Activated CD4-positive, alpha-beta T cell treated with anti-CD3 and anti-CD28 coated beads for 24 hours (primary cell): ENCODE data around the gene MOB3A.

Experiments used
- DNase-seq, 2 donors: peaks; one replicate each; pipeline ENCODE4 v3.0.0-alpha.2; 2020; ENCODE audit warnings: low read depth in 2 of 2

Gene MOB3A

DNA sequence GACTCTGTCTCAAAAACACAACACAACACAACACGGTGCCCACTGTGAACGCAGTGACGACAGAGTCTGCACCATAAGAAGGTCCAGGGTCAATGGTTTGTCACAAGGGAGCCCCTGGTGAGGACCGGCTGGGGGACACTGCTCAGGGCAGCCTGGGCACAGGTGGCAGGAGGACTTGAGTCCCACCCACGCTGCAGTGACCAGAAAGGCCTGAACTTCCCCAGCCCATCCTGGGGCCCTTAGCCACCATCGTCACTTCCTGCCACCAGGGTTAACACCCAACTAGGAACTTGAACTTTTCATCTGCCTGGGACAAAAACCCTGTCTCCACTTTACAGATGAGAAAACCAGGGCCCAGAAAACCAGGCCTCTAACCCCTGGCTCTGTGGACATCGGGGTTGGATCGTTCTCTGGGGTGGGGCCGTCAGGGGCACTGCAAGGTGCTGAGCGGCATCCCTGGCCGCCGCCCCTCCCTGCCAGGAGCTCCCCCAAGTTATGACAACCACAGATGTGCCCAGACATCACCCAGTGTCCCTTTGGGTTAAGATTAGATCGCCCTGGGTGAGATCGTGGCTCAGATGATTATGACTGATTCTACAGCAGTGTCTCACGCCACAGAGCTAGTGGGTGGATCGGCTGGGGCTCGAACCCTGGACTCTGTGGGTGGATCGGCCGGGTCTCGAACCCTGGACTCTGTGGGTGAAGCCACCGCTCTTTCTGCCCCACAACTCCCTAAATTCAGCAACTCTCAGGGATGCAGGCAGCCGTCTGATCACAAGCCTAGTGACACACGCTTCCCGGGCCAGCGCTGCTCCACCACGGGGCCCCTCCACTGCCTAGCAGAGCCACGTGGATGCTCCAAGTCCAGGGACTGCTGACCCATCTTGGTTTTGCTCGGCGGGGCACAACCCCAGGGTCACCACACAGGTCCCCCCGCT is 14.0 kb downstream of the MOB3A start:
- DNase-seq = no peak

DNA sequence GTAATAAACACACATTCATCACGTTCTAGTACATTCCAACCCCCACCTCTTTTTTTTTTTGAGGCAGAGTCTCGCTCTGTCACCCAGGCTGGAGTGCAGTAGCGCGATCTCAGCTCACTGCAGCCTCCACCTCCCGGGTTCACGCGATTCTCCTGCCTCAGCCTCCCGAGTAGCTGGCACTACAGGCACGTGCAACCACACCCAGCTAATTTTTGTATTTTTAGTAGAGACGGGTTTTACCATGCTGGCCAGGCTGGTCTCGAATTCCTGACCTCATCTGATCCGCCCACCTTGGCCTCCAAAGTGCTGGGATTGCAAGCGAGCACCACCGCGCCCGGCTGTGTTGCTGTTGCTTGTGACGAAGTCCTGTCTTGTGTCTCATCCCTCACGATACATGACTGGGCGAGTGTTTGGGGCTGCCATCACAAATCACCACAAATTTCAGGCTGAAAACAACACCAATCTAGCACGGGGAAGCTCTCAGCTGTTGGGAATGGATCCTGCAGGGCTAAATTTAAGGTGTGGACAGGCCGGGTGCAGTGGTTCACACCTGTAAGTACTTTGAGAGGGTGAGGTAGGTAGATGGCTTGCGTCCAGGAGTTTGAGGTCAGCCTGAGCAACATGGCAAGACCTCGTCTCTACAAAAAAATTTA is 15.7 kb downstream of the MOB3A start:
- DNase-seq = no peak

GRCh38 chr19:2079865-2080301 is 16.2 kb downstream of the MOB3A start:
- no peak for DNase-seq

- DNase-seq = no peak
These were observed 16.9 kb downstream of the MOB3A start for GRCh38 chr19:2079076-2079864.

DNA sequence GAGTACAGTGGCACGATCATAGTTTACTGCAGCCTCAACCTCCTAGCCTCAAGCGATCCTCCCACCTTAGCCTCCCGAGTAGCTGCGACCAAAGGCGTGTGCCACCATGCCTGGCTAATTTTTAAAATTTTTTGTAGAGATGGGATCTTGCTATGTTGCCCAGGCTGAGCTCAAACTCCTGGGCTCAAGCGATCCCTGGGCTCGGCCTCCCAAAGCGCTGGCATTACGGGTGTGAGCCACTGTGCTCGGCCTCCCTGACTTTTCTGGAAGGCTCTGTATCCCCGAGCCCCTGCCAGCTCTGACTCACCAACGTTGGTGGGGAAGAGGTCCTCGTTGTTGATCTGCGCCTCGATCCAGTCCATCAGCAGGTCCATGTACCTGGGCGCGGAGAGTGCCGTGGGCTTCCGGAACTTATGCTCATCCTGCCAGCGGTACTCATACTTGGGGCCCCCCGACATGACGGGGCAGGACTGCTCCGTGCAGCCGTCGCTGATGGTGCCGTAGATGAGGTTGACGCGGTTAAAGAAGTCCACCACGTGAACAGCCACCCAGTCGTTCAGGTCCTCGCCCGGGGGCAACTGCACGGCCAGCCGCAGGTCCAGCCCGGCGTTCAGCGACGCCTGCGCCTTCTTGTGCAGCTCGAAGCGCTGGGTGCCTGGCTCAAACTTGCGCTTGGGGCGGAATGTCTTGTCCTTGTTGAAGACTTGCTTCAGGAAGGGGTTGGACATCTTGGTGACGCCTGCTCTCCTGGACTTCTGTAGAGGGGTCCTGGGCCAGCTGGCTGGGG is 18.1 kb downstream of the MOB3A start:
- no peak for DNase-seq

DNA sequence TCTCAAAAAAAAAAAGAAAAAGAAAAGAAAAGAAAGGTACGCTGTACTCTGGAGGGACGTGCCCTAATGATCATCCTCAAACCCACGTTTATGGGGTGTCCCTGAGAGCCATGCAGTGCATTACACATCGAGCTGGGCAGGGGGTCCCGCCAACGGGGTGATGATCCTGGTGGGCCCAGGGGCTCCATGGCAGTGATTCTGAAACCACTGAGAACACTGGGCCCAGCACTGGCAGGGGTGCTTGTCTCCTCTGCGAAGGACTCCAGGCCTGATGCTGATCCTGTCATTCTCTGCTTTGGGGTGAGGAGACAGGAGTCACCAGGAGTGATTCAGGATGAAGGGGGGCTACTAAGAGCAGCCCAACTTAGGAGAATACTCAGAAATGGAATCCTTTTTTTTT is 18.7 kb downstream of the MOB3A start:
- DNase-seq = no peak

GRCh38 chr19:2076526-2076944 is 19.6 kb downstream of the MOB3A start:
- no peak for DNase-seq

- no peak for DNase-seq
These were observed 23.2 kb downstream of the MOB3A start for GRCh38 chr19:2072757-2073551.

- no peak for DNase-seq
These were observed 25.0 kb downstream of the MOB3A start for GRCh38 chr19:2070986-2071673.

DNA sequence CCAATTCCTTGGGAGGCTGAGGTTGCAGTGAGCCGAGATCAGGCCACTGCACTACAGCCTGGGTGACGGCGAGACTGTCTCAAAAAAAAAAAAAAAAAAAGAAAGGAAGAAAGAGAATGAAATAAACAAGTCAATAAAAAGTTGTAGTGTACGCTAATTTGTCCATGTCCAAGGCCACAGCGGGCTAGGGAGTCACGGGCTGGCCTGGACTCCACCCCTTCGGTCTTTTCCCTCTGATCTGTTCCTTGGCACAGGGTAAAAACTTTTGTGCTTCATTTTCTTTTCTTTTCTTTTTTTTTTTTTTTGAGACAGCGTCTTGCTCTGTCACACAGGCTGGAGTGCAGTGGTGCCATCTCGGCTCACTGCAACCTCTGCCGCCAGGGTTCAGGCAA is 25.7 kb downstream of the MOB3A start:
- DNase-seq = no peak

GRCh38 chr19:2064788-2065524 is 31.2 kb downstream of the MOB3A start:
- DNase-seq = no peak

DNA sequence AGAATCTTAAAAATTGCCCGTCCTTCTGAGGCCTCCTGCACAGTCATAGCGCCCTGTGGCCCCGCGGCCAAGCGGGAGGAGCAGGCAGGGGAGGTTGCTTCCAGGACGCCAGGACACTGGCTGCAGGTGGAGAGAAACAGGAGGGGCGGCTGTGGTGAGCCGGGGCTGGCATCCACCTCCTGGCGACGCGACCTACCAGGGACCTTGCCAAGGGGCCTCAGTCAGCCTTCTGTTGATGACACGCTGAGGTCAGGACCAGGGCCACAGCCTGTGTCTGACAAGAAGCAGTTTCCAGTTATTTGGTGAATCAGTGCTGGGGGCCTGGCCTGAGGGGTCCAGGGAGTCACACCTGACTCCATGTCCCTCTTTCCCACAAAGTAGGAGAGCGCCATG is 31.7 kb downstream of the MOB3A start:
- no peak for DNase-seq

- DNase-seq = no peak
These were observed 32.3 kb downstream of the MOB3A start for GRCh38 chr19:2063824-2064223.

GRCh38 chr19:2062770-2063169 is 33.4 kb downstream of the MOB3A start:
- DNase-seq = no peak

DNA sequence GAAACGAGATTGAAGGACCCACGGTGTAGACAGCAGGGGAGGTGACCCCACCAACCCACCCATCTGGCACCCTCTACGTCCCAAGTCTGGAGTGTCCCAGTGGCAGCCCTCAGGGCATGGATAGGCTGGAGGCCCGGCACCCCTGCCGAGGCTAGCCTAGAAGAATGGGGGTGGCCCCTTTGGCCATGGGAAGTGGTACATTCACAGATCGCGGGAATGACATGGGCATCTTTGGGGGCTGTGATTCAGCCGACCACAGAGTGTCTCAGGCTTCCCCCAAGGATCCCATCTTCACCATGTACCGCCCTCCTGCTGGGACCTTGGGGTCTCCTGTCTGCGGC is 33.8 kb downstream of the MOB3A start:
- no peak for DNase-seq

DNA sequence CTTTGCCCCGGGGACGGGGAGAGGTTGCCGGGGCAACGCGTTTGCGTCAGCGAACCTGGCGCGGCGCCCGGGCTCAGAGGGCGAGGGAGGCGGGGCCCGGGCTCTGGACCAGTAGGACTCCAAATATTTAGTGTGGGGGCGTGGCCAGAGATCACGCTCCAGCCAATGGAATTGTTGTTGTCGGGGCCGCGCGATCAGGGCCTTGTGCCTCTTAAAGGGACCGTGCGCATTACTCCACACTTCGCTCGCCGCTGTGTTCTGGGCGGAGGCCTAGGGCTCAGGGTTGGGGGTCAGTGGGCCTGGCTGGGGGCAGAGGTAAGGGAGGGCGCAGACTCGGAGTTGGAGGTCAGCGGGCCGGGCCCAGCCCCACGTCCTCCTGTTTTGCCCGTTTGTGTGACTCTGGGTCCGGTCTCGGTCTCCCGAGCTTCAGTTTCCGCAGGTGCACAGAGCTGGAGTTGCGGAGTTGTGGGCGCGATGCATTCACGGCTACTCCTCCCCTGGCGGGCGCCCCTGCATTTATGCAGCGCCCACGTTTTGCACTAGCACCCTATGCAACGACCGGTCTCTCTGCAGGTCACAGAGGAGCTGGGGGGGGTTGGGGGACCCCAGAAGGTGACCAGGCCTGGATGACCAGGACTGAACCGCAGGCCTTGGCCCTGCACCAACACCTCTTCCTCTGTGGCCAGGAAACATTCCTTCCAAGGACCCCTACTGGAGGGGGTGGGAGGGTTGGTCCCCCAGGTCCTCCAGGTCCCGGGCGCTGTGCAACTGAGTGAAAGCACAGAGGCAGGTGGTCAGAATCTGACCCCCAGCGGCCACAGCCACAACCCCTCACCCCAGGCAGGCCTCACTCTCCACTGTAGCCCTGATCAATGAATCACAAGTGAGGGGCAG is 34.4 kb downstream of the MOB3A start:
- peak; percentile 99 for DNase-seq

DNA sequence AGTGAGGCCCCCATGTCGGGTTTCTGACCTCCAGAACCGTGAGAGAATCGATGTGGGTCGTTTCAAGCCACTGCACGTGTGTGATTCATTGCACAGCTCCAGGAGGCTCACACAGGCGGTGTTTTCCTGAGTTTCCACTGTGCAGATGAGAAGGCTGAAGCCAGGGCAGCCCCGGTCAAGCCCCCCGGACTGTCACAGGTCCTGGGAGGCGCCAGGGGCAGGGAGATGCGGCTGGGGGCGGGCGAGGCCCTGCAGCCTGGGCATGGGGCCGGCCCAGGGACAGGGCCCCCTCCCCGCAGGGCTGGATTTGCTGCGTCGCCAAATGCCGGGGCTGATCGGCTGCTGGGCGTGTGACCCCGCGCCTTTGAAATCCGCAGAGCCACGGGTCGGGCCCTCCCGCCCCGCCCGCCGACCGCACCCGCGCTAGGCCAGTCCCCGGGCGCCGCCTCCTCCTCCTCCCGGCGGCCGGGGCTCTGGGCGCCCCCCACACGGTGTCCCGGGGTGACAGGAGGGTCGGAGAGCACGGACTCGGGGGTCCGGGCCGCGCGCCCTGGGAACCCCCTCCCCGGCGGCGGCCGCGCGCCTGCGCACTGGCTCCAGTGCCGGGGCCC is 35.1 kb downstream of the MOB3A start:
- no peak for DNase-seq
